ENCODE results near the gene ZNF366. TPM values are rescaled to one million over a fixed set of nuclear protein-coding genes. Genes with fewer than 3 reads are reported as not detected.

ZNF366 gene
- total RNA-seq, 1 donor from 2014 or later = not detected

GRCh38 chr5:72468606-72469005 lies 38.6 kb downstream of the ZNF366 start:
- Histone ChIP-seq H3K36me3 (ENCODE audit: insufficient read depth, low read length) (no peaks in the 10 kb centered on the region), H3K27ac (ENCODE audit: low read depth, low read length) (no peak overlapping the region), H3K27me3 (ENCODE audit: insufficient read depth, low read length) (no peaks in the 10 kb centered on the region), H3K4me3 (ENCODE audit: insufficient read depth, low read depth, low read length) (no peak overlapping the region), H4K20me1 (ENCODE audit: insufficient read depth, low read length) (no peaks in the 10 kb centered on the region), H3K9me3 (ENCODE audit: insufficient read depth, low read depth, low read length) (no peaks in the 10 kb centered on the region), H3K4me1 (ENCODE audit: insufficient read depth, low read length) (peaks cover 23% of the 10 kb centered on the region), H3K9ac (ENCODE audit: low read length) (no peak overlapping the region), H2AFZ (ENCODE audit: low read depth, low read length) (no peak overlapping the region), H3K79me2 (ENCODE audit: insufficient read depth, low read length) (no peaks in the 10 kb centered on the region), H3K4me2 (ENCODE audit: low read length) (no peak overlapping the region)
- FAIRE-seq (no peak), DNase-seq (ENCODE audit: low read depth) (no peak)
- Mint-ChIP-seq H3K27me3 (ENCODE audit: low read depth, unreplicated experiment) (no peaks in the 10 kb centered on the region), H3K4me3 (ENCODE audit: unreplicated experiment) (no peak overlapping the region), H3K4me1 (ENCODE audit: low read depth, unreplicated experiment) (peaks cover 43% of the 10 kb centered on the region), H3K36me3 (ENCODE audit: low read depth, unreplicated experiment) (peaks cover 2% of the 10 kb centered on the region), H3K9me3 (ENCODE audit: unreplicated experiment) (no peaks in the 10 kb centered on the region), H3K27ac (ENCODE audit: unreplicated experiment) (no peak overlapping the region)
- TF ChIP-seq EZH2 (IDR thresholded peaks at IDR 0.05; ENCODE audit: insufficient read depth, low read length) (no peak), CTCF (IDR thresholded peaks at IDR 0.05; ENCODE audit: insufficient read depth, low read depth, low read length) (no peak)

GRCh38 chr5:72468024-72468423 lies 39.2 kb downstream of the ZNF366 start:
- no peaks in the 10 kb centered on the region for H3K79me2 ChIP-seq (ENCODE audit: insufficient read depth, low read length)
- Mint-ChIP-seq H3K27ac (ENCODE audit: unreplicated experiment) (peak overlapping the region; percentile 34), H3K9me3 (ENCODE audit: unreplicated experiment) (no peaks in the 10 kb centered on the region), H3K27me3 (ENCODE audit: low read depth, unreplicated experiment) (no peaks in the 10 kb centered on the region), H3K4me1 (ENCODE audit: low read depth, unreplicated experiment) (peaks cover 43% of the 10 kb centered on the region), H3K4me3 (ENCODE audit: unreplicated experiment) (no peak overlapping the region), H3K36me3 (ENCODE audit: low read depth, unreplicated experiment) (peaks cover 2% of the 10 kb centered on the region)
- H3K4me2 ChIP-seq (ENCODE audit: low read length) = no peak overlapping the region
- peaks cover 23% of the 10 kb centered on the region for H3K4me1 ChIP-seq (ENCODE audit: insufficient read depth, low read length)
- H3K36me3 ChIP-seq (ENCODE audit: insufficient read depth, low read length) = no peaks in the 10 kb centered on the region
- no peaks in the 10 kb centered on the region for H3K27me3 ChIP-seq (ENCODE audit: insufficient read depth, low read length)
- no peak for FAIRE-seq
- H2AFZ ChIP-seq (ENCODE audit: low read depth, low read length) = no peak overlapping the region
- H4K20me1 ChIP-seq (ENCODE audit: insufficient read depth, low read length) = no peaks in the 10 kb centered on the region
- no peaks in the 10 kb centered on the region for H3K9me3 ChIP-seq (ENCODE audit: insufficient read depth, low read depth, low read length)
- no peak overlapping the region for H3K9ac ChIP-seq (ENCODE audit: low read length)
- H3K4me3 ChIP-seq (ENCODE audit: insufficient read depth, low read depth, low read length) = no peak overlapping the region
- no peak for TF ChIP-seq EZH2 (IDR thresholded peaks at IDR 0.05; ENCODE audit: insufficient read depth, low read length)
- no peak for TF ChIP-seq CTCF (IDR thresholded peaks at IDR 0.05; ENCODE audit: insufficient read depth, low read depth, low read length)
- peak; percentile 73 for DNase-seq (ENCODE audit: low read depth)
- H3K27ac ChIP-seq (ENCODE audit: low read depth, low read length) = no peak overlapping the region

- H3K27ac ChIP-seq (ENCODE audit: low read depth, low read length) = no peak overlapping the region
- peaks cover 23% of the 10 kb centered on the region for H3K4me1 ChIP-seq (ENCODE audit: insufficient read depth, low read length)
- H3K9me3 Mint-ChIP-seq (ENCODE audit: unreplicated experiment) = no peaks in the 10 kb centered on the region
- H3K9ac ChIP-seq (ENCODE audit: low read length) = no peak overlapping the region
- no peak overlapping the region for H2AFZ ChIP-seq (ENCODE audit: low read depth, low read length)
- no peak overlapping the region for H3K4me3 Mint-ChIP-seq (ENCODE audit: unreplicated experiment)
- H3K4me2 ChIP-seq (ENCODE audit: low read length) = no peak overlapping the region
- peaks cover 43% of the 10 kb centered on the region for H3K4me1 Mint-ChIP-seq (ENCODE audit: low read depth, unreplicated experiment)
- H3K4me3 ChIP-seq (ENCODE audit: insufficient read depth, low read depth, low read length) = no peak overlapping the region
- no peaks in the 10 kb centered on the region for H3K27me3 ChIP-seq (ENCODE audit: insufficient read depth, low read length)
- no peaks in the 10 kb centered on the region for H3K79me2 ChIP-seq (ENCODE audit: insufficient read depth, low read length)
- no peaks in the 10 kb centered on the region for H3K36me3 ChIP-seq (ENCODE audit: insufficient read depth, low read length)
- DNase-seq (ENCODE audit: low read depth) (no peak), FAIRE-seq (no peak)
- H3K27ac Mint-ChIP-seq (ENCODE audit: unreplicated experiment) = no peak overlapping the region
- H3K27me3 Mint-ChIP-seq (ENCODE audit: low read depth, unreplicated experiment) = no peaks in the 10 kb centered on the region
- peaks cover 2% of the 10 kb centered on the region for H3K36me3 Mint-ChIP-seq (ENCODE audit: low read depth, unreplicated experiment)
- TF ChIP-seq EZH2 (IDR thresholded peaks at IDR 0.05; ENCODE audit: insufficient read depth, low read length) (no peak), CTCF (IDR thresholded peaks at IDR 0.05; ENCODE audit: insufficient read depth, low read depth, low read length) (no peak)
- H4K20me1 ChIP-seq (ENCODE audit: insufficient read depth, low read length) = no peaks in the 10 kb centered on the region
- H3K9me3 ChIP-seq (ENCODE audit: insufficient read depth, low read depth, low read length) = no peaks in the 10 kb centered on the region
These were observed 39.7 kb downstream of the ZNF366 start for GRCh38 chr5:72467461-72467860.

Data from astrocyte (in vitro differentiated cells and primary cell).